Trophoblast cell (in vitro differentiated cells and primary cell): Measurements from ENCODE around the gene LRRN4CL.
"Not testable (repeated sequence)": the region's sequence is repeated elsewhere in the genome, so short reads cannot be mapped to it uniquely, and the experiment has no call there.

Experiments
- DNase-seq, 2 donors: peaks; one replicate each; pipeline ENCODE4 v3.0.0-alpha.2; 2016
- H2AFZ ChIP-seq: 2 replicates; pipeline ENCODE4 v1.6.1; 2013; ENCODE audit warnings: low read length, moderate library complexity, mild to moderate bottlenecking; ENCODE audit not compliant: insufficient read depth, poor library complexity
- H2AK5ac ChIP-seq: 2 replicates; pipeline ENCODE4 v1.6.1; 2013; ENCODE audit warnings: mild to moderate bottlenecking, low read length
- H2BK120ac ChIP-seq: 2 replicates; pipeline ENCODE4 v1.6.1; 2013; ENCODE audit warnings: low read length, mild to moderate bottlenecking, moderate library complexity; ENCODE audit not compliant: insufficient read depth, poor library complexity
- H2BK12ac ChIP-seq: 2 replicates; pipeline ENCODE4 v1.6.1; 2013; ENCODE audit warnings: mild to moderate bottlenecking, low read length, moderate library complexity
- H2BK5ac ChIP-seq: 2 replicates; pipeline ENCODE4 v1.6.1; 2013; ENCODE audit warnings: low read length, low read depth, moderate library complexity, mild to moderate bottlenecking; ENCODE audit not compliant: poor library complexity
- H3K14ac ChIP-seq: 2 replicates; pipeline ENCODE4 v1.6.1; 2013; ENCODE audit warnings: mild to moderate bottlenecking, low read length
- H3K18ac ChIP-seq: 2 replicates; pipeline ENCODE4 v1.6.1; 2013; ENCODE audit warnings: mild to moderate bottlenecking, low read length
- H3K23ac ChIP-seq: 2 replicates; pipeline ENCODE4 v1.6.1; 2013; ENCODE audit warnings: low read length
- H3K27ac ChIP-seq: 2 replicates; pipeline ENCODE4 v1.5.1; 2013; ENCODE audit warnings: low read depth, mild to moderate bottlenecking, inconsistent platforms, low read length, moderate library complexity
- H3K27me3 ChIP-seq: 2 replicates; pipeline ENCODE4 v1.6.1; 2013; ENCODE audit warnings: inconsistent platforms, mild to moderate bottlenecking, low read length, moderate library complexity; ENCODE audit not compliant: insufficient read depth
- H3K36me3 ChIP-seq, 2 experiments: 1 replicate in 1 of 2; 2 replicates in 1 of 2; pipeline ENCODE4 v1.6.1; 2013; ENCODE audit warnings: low read length in 2 of 2, mild to moderate bottlenecking in 2 of 2, moderate library complexity in 1 of 2; ENCODE audit not compliant: insufficient read depth in 2 of 2, control insufficient read depth in 1 of 2
- H3K4ac ChIP-seq: 2 replicates; pipeline ENCODE4 v1.6.1; 2013; ENCODE audit warnings: low read depth, mild to moderate bottlenecking, low read length, moderate library complexity
- H3K4me1 ChIP-seq, 2 experiments: 1 replicate in 1 of 2; 2 replicates in 1 of 2; pipeline ENCODE4 v1.6.1; 2013; ENCODE audit warnings: low read length in 2 of 2, mild to moderate bottlenecking in 2 of 2, moderate library complexity in 1 of 2; ENCODE audit not compliant: insufficient read depth in 2 of 2, control insufficient read depth in 1 of 2
- H3K4me2 ChIP-seq: 2 replicates; pipeline ENCODE4 v1.6.1; 2013; ENCODE audit warnings: inconsistent platforms, mild to moderate bottlenecking, low read length, moderate library complexity
- H3K4me3 ChIP-seq: 2 replicates; pipeline ENCODE4 v1.5.1; 2013; ENCODE audit warnings: mild to moderate bottlenecking, low read depth, low read length, inconsistent platforms
- H3K79me1 ChIP-seq: one replicate; pipeline ENCODE4 v1.6.1; 2013; ENCODE audit warnings: low read length
- H3K79me2 ChIP-seq: 2 replicates; pipeline ENCODE4 v1.6.1; 2013; ENCODE audit warnings: low read length, mild to moderate bottlenecking; ENCODE audit not compliant: control insufficient read depth, insufficient read depth, poor library complexity
- H3K9ac ChIP-seq: 2 replicates; pipeline ENCODE4 v1.6.1; 2013; ENCODE audit warnings: mild to moderate bottlenecking, low read length
- H3K9me3 ChIP-seq: 2 replicates; pipeline ENCODE4 v1.6.1; 2013; ENCODE audit warnings: low read depth, mild to moderate bottlenecking, control low read depth, inconsistent platforms, low read length; ENCODE audit not compliant: insufficient read depth
- H4K12ac ChIP-seq: 2 replicates; pipeline ENCODE4 v1.6.1; 2013; ENCODE audit warnings: low read depth, mild to moderate bottlenecking, low read length, moderate library complexity
- H4K8ac ChIP-seq: 2 replicates; pipeline ENCODE4 v1.6.1; 2013; ENCODE audit warnings: low read depth, mild to moderate bottlenecking, low read length, moderate library complexity
- H4K91ac ChIP-seq: one replicate; pipeline ENCODE4 v1.6.1; 2013; ENCODE audit warnings: low read depth, mild to moderate bottlenecking, low read length, moderate library complexity
- WGBS: extraction: QIAGEN DNeasy Blood & Tissue Kit; methylation state at CpG from one replicate; pipeline ENCODE4 v1.1.7; 2013; ENCODE audit warnings: missing lambda C conversion rate; ENCODE audit not compliant: insufficient read length, insufficient coverage; ENCODE audit errors: extremely low coverage; 5-methylcytosine and 5-hydroxymethylcytosine counted together

LRRN4CL gene

GRCh38 chr11:62706850-62707247 lies 17.5 kb upstream of the LRRN4CL start:
- Histone ChIP-seq H3K36me3 (peaks cover 4 to 11% of the 10 kb centered on the region in 2 experiments), H3K79me2 (peaks cover 10% of the 10 kb centered on the region), H2BK120ac (peak overlapping the region; percentile 38), H2AK5ac (peak overlapping the region; percentile 53), H3K4me3 (peak overlapping the region; percentile 21), H4K91ac (no peak overlapping the region), H3K18ac (peak overlapping the region; percentile 57), H3K14ac (peak overlapping the region; percentile 16), H4K8ac (peak overlapping the region; percentile 30), H2BK5ac (peak overlapping the region; percentile 2), H3K27ac (peak overlapping the region; percentile 76), H3K23ac (no peak overlapping the region), H2BK12ac (no peak overlapping the region), H3K79me1 (peaks cover 22% of the 10 kb centered on the region), H2AFZ (no peak overlapping the region), H3K4me2 (peak overlapping the region; percentile 94), H3K4ac (peak overlapping the region; percentile 24), H4K12ac (no peak overlapping the region), H3K9ac (peak overlapping the region; percentile 14), H3K9me3 (no peaks in the 10 kb centered on the region), H3K27me3 (no peaks in the 10 kb centered on the region), H3K4me1 (peaks cover 25 to 30% of the 10 kb centered on the region in 2 experiments)
- WGBS: no CpG with 5 or more reads among the region's 8 CpGs
- DNase-seq: no peak

- Histone ChIP-seq H3K79me2 (peaks cover 10% of the 10 kb centered on the region), H2BK5ac (peak overlapping the region; percentile 3), H3K4ac (peak overlapping the region; percentile 24), H3K9me3 (no peaks in the 10 kb centered on the region), H2AK5ac (peak overlapping the region; percentile 53), H2BK12ac (no peak overlapping the region), H4K8ac (peak overlapping the region; percentile 30), H3K4me1 (peaks cover 25 to 30% of the 10 kb centered on the region in 2 experiments), H3K23ac (no peak overlapping the region), H3K36me3 (peaks cover 4 to 14% of the 10 kb centered on the region in 2 experiments), H3K14ac (peak overlapping the region; percentile 46), H3K9ac (peak overlapping the region; percentile 35), H3K27me3 (no peaks in the 10 kb centered on the region), H4K12ac (peak overlapping the region; percentile 13), H3K4me2 (peak overlapping the region; percentile 94), H3K18ac (peak overlapping the region; percentile 57), H4K91ac (no peak overlapping the region), H2AFZ (peak overlapping the region; percentile 86), H3K79me1 (peaks cover 22% of the 10 kb centered on the region), H2BK120ac (peak overlapping the region; percentile 38), H3K27ac (peak overlapping the region; percentile 76), H3K4me3 (peak overlapping the region; percentile 85)
- WGBS: no CpG with 5 or more reads among the region's 73 CpGs
- DNase-seq: peak; percentile 95 to 98
Measured at GRCh38 chr11:62705880-62706849, 16.8 kb upstream of the LRRN4CL start.

GRCh38 chr11:62705413-62705812 lies 16.1 kb upstream of the LRRN4CL start:
- H2AFZ ChIP-seq: peak overlapping the region; percentile 7
- no CpG with 5 or more reads among the region's 7 CpGs for WGBS
- DNase-seq: no peak

GRCh38 chr11:62703921-62704320 lies 14.6 kb upstream of the LRRN4CL start:
- H3K79me2 ChIP-seq, H3K9ac ChIP-seq, H3K18ac ChIP-seq, H2AFZ ChIP-seq, H3K27me3 ChIP-seq, H2BK5ac ChIP-seq, H4K8ac ChIP-seq, DNase-seq, H4K91ac ChIP-seq, H2BK120ac ChIP-seq, H2AK5ac ChIP-seq, H2BK12ac ChIP-seq, H3K23ac ChIP-seq, H3K14ac ChIP-seq, H3K27ac ChIP-seq, H3K4ac ChIP-seq, H3K4me3 ChIP-seq, H3K9me3 ChIP-seq, H3K4me2 ChIP-seq, H4K12ac ChIP-seq: not testable (repeated sequence)
- peaks cover 13% of the 10 kb centered on the region for H3K79me1 ChIP-seq
- H3K36me3 ChIP-seq: peaks cover 9 to 14% of the 10 kb centered on the region in 2 experiments
- WGBS: no CpG with 5 or more reads among the region's 4 CpGs
- peaks cover 23 to 25% of the 10 kb centered on the region in 2 experiments for H3K4me1 ChIP-seq

More at GRCh38 chr11:62705413-62705812, 16.1 kb upstream of the LRRN4CL start:
- Histone ChIP-seq H3K9ac (peak overlapping the region; percentile 35), H3K27me3 (no peaks in the 10 kb centered on the region), H3K14ac (peak overlapping the region; percentile 46), H3K36me3 (peaks cover 7 to 15% of the 10 kb centered on the region in 2 experiments), H2AK5ac (peak overlapping the region; percentile 55), H3K4ac (peak overlapping the region; percentile 18), H3K9me3 (no peaks in the 10 kb centered on the region), H2BK5ac (no peak overlapping the region), H3K4me1 (peaks cover 25 to 30% of the 10 kb centered on the region in 2 experiments), H3K18ac (peak overlapping the region; percentile 58), H4K8ac (peak overlapping the region; percentile 38), H4K12ac (no peak overlapping the region), H2BK12ac (no peak overlapping the region), H3K4me2 (peak overlapping the region; percentile 63), H3K4me3 (peak overlapping the region; percentile 85), H3K27ac (peak overlapping the region; percentile 58), H3K79me2 (peaks cover 10% of the 10 kb centered on the region), H2BK120ac (no peak overlapping the region), H3K79me1 (peaks cover 22% of the 10 kb centered on the region), H3K23ac (no peak overlapping the region), H4K91ac (peak overlapping the region; percentile 1)
